ENCODE data around the gene KLF6.

The KLF6 gene

GRCh38 chr10:3784510-3785250, at the start of gene KLF6:
KLF6 (minus strand) TSS chr10:3785209; CDS start chr10:3785014, 195 bp downstream.
- no peak for DNase-seq

GRCh38 chr10:3834404-3834803, 49.4 kb upstream of the KLF6 start:
- no peak for DNase-seq

- no peak for DNase-seq
Measured at GRCh38 chr10:3833046-3833445, 48.0 kb upstream of the KLF6 start.

- DNase-seq, result no peak
Measured at GRCh38 chr10:3832022-3832786, 47.2 kb upstream of the KLF6 start.

- DNase-seq, result no peak
Measured at GRCh38 chr10:3831608-3832007, 46.6 kb upstream of the KLF6 start.

GRCh38 chr10:3830946-3831345, 45.9 kb upstream of the KLF6 start:
- DNase-seq, result no peak

- no peak for DNase-seq
Measured at GRCh38 chr10:3829156-3830050, 44.4 kb upstream of the KLF6 start.

- no peak for DNase-seq
Measured at GRCh38 chr10:3828404-3829155, 43.6 kb upstream of the KLF6 start.

GRCh38 chr10:3827768-3828403, 42.9 kb upstream of the KLF6 start:
- DNase-seq, result no peak

GRCh38 chr10:3827266-3827665, 42.3 kb upstream of the KLF6 start:
- no peak for DNase-seq

GRCh38 chr10:3825862-3826351, 40.9 kb upstream of the KLF6 start:
- no peak for DNase-seq

GRCh38 chr10:3825244-3825643, 40.2 kb upstream of the KLF6 start:
- no peak for DNase-seq

GRCh38 chr10:3822541-3823330, 37.7 kb upstream of the KLF6 start:
- DNase-seq, result no peak

- DNase-seq, result no peak
Measured at GRCh38 chr10:3820255-3820654, 35.2 kb upstream of the KLF6 start.

- DNase-seq, result no peak
Measured at GRCh38 chr10:3816995-3817394, 32.0 kb upstream of the KLF6 start.

- no peak for DNase-seq
Measured at GRCh38 chr10:3814838-3815220, 29.8 kb upstream of the KLF6 start.

- DNase-seq, result no peak
Measured at GRCh38 chr10:3813986-3814837, 29.2 kb upstream of the KLF6 start.

- DNase-seq, result no peak
Measured at GRCh38 chr10:3813267-3813666, 28.3 kb upstream of the KLF6 start.

- no peak for DNase-seq
Measured at GRCh38 chr10:3812141-3812540, 27.1 kb upstream of the KLF6 start.

- peak; percentile 58 for DNase-seq
Measured at GRCh38 chr10:3811291-3811870, 26.4 kb upstream of the KLF6 start.

Data from CD4-positive, alpha-beta T cell treated with Interferon gamma for 1 hour (primary cell).